ENCODE measurements around the gene CRNKL1. TPM values are rescaled to one million over a fixed set of nuclear protein-coding genes. Genes with fewer than 3 reads are reported as not detected.
"Not testable (repeated sequence)": the region's sequence is repeated elsewhere in the genome, so short reads cannot be mapped to it uniquely, and the experiment has no call there.

CRNKL1 gene
- total RNA-seq, 1 donor from 2014 or later = 22.4 TPM

DNA sequence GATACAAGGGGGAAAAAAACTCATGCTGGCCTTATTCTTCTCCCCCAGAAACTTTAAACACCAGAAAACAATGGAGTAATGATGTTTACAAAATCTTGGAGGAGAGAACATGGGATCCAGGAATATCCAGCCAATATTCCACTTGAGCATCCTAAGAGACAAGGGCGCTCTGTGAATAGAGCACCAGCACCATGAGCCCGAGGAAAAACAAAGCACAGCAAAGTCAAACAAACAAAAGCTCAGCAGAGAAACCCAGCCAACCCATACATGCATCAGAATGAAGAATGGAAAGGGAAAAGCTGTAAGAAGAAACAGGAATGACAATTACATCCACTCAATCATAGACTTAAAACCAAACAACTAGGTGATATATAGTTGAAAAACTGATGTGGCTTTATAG lies 39.7 kb downstream of the CRNKL1 start:
- TF ChIP-seq, protein P1, sequence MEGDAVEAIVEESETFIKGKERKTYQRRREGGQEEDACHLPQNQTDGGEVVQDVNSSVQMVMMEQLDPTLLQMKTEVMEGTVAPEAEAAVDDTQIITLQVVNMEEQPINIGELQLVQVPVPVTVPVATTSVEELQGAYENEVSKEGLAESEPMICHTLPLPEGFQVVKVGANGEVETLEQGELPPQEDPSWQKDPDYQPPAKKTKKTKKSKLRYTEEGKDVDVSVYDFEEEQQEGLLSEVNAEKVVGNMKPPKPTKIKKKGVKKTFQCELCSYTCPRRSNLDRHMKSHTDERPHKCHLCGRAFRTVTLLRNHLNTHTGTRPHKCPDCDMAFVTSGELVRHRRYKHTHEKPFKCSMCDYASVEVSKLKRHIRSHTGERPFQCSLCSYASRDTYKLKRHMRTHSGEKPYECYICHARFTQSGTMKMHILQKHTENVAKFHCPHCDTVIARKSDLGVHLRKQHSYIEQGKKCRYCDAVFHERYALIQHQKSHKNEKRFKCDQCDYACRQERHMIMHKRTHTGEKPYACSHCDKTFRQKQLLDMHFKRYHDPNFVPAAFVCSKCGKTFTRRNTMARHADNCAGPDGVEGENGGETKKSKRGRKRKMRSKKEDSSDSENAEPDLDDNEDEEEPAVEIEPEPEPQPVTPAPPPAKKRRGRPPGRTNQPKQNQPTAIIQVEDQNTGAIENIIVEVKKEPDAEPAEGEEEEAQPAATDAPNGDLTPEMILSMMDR (IDR thresholded peaks at IDR 0.05; ENCODE audit: insufficient read depth, low read length, poor library complexity, severe bottlenecking) = no peak
- Histone ChIP-seq H3K36me3 (ENCODE audit: control insufficient read depth, insufficient read depth, low read length) (no peaks in the 10 kb centered on the region), H3K4me3 (ENCODE audit: low read depth, low read length) (no peak overlapping the region), H3K27me3 (ENCODE audit: control insufficient read depth, insufficient read depth, low read length) (no peaks in the 10 kb centered on the region)
- no peak for DNase-seq (ENCODE audit: low read depth)

DNA sequence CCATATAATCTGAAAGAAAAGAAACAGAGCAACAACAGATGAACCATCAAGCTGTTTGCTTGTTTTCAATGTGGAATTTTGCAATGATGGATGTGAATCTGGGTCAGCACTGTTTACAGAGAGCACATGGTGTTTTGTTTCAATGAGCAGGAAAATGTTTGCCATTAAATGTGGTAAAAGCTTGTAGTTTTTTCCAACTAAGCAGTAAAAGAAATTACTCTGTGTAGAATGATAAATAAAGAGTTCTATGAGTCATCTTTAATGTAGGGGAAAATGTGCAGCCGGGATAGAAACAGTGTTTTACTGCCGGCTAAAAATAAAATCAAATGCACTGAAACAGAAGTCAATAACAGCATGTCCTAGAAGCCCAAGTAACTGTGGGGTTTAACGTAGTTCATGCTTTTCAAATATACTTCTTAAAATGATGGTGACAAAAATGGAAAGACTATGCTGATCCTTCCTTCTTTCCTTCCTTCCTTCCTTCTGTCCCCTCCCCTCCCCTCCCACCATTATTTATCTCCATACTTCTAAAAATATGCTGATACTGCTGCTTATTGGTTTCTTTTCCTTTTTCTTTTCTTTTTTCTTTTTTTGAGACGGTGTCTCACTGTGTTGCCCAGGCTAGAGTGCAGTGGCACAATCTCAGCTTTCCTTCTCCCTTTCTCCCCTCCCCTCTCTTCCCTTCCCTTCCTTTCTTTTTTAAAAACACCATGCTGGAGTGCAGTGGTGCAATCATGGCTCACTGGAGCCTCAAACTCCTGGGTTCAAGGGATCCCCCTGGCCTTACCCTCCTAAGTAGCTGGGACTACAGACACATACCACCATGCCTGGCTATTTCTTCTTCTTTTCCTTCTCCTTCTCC lies 41.4 kb downstream of the CRNKL1 start:
- no peaks in the 10 kb centered on the region for H3K27me3 ChIP-seq (ENCODE audit: control insufficient read depth, insufficient read depth, low read length)
- H3K4me3 ChIP-seq (ENCODE audit: low read depth, low read length) = no peak overlapping the region
- H3K36me3 ChIP-seq (ENCODE audit: control insufficient read depth, insufficient read depth, low read length) = no peaks in the 10 kb centered on the region
- DNase-seq (ENCODE audit: low read depth) = peak; percentile 26
- TF ChIP-seq, protein P1 (IDR thresholded peaks at IDR 0.05; ENCODE audit: insufficient read depth, low read length, poor library complexity, severe bottlenecking) = no peak

DNA sequence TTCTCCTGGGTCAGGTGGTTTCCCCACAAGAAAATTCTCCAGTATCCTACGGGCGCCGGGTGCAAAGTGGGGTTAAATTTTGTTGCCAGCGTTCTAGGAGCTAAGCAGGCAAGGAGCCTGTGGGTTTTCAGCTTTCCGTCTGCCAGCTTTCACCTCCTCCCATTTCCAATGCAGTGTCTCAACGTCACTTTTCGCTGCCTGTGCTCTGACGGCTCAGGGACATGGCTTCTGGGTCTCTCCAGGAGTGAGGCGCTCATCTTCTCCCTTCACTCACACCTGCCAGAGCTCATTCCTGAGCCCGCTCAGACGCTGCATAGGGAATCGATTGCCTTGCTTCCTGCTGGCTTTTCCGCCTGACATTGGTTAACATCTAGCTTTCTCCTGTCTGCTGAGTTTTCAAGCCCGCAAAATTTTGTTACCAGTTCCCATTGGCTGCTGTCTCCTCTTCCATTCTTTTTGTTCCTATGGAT lies 42.4 kb downstream of the CRNKL1 start:
- Histone ChIP-seq H3K4me3 (ENCODE audit: low read depth, low read length) (no peak overlapping the region), H3K36me3 (ENCODE audit: control insufficient read depth, insufficient read depth, low read length) (no peaks in the 10 kb centered on the region), H3K27me3 (ENCODE audit: control insufficient read depth, insufficient read depth, low read length) (no peaks in the 10 kb centered on the region)
- TF ChIP-seq, protein P1 (IDR thresholded peaks at IDR 0.05; ENCODE audit: insufficient read depth, low read length, poor library complexity, severe bottlenecking) = no peak
- DNase-seq (ENCODE audit: low read depth) = no peak

DNA sequence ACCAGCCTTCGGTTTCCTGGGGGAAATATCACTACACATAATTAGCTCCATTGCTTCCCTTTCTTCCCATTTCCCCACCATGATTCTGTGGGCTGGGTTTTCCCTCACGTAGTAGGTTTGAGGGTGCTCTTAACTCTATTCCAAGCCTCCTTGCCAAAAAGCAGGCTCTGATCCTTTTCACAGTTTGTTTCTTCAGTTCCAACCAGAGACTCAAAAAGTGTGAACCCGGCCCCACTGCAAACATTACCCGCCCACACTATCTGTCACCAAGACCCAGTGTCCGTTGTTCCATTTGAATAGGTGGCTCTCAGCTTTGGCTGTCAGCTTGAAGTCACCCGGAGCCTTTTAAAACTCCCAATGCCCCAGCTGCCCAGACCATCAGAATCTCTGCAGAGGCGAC lies 46.9 kb downstream of the CRNKL1 start:
- H3K27me3 ChIP-seq (ENCODE audit: control insufficient read depth, insufficient read depth, low read length) = no peaks in the 10 kb centered on the region
- TF ChIP-seq, protein P1 (IDR thresholded peaks at IDR 0.05; ENCODE audit: insufficient read depth, low read length, poor library complexity, severe bottlenecking) = no peak
- no peaks in the 10 kb centered on the region for H3K36me3 ChIP-seq (ENCODE audit: control insufficient read depth, insufficient read depth, low read length)
- no peak overlapping the region for H3K4me3 ChIP-seq (ENCODE audit: low read depth, low read length)
- DNase-seq (ENCODE audit: low read depth) = no peak

DNA sequence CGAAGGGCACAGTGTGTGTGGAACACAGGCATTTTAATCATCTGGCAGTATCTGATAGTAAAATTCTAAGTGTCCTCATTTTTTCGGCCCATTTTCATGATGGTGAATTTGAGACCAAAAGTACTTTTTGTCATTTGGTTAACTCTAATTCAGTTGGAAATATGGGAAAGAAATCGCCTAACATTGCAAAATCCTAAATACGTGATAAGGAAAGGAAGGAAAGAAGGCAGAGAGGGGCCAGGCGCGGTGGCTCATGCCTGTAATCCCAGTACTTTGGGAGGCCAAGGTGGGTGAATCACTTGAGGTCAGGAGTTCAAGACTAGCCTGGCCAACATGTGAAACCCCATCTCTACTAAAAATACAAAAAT lies 48.3 kb downstream of the CRNKL1 start:
- not testable (repeated sequence) for H3K27me3 ChIP-seq (ENCODE audit: control insufficient read depth, insufficient read depth, low read length); DNase-seq (ENCODE audit: low read depth); H3K36me3 ChIP-seq (ENCODE audit: control insufficient read depth, insufficient read depth, low read length); H3K4me3 ChIP-seq (ENCODE audit: low read depth, low read length)

DNA sequence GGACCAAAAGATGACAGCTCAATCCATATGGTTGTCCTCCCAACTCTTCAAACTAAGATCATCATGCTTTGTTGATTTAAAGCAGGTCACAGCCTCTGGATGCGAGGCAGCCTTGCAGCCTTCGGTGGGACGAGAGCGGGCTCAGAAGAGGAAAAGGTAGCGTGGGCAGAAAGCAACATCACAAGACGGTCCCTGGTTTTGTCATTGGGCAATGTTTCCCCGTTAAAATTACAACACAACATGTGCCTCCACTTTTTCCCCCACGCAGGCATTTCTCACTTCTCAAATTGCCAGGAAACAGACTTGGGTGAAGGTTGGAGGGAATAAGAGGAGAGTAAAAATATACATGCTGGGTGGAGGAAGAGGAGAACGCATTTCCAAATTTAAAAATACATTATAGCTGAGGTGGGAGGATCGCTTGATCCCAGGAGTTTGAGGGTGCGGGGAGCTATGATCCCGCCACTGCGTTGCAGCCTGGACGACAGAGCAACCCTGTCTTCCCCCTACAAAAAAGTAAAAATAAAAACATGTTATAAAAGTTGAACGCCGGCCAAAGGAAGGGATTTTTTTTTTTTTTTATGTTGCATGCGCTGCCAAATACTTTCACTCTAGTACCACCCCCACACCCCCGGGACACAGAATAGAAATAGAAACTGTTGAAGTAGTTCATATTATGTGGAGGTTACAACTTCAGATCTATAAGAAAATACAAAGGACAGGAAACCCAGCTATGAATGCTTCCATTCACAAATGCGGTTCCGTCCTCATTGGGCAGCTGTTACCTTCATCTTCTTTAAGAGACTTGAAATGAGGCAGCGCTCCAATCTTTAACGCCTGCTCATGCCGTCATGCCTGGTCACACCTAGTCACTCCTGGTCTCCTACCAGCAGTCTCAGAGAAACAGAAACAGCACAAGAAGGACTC lies 49.0 kb downstream of the CRNKL1 start:
- Histone ChIP-seq H3K27me3 (ENCODE audit: control insufficient read depth, insufficient read depth, low read length) (no peaks in the 10 kb centered on the region), H3K4me3 (ENCODE audit: low read depth, low read length) (no peak overlapping the region), H3K36me3 (ENCODE audit: control insufficient read depth, insufficient read depth, low read length) (peaks cover 1% of the 10 kb centered on the region)
- TF ChIP-seq, protein P1 (IDR thresholded peaks at IDR 0.05; ENCODE audit: insufficient read depth, low read length, poor library complexity, severe bottlenecking) = no peak
- DNase-seq (ENCODE audit: low read depth) = no peak
